ENCODE results near the gene CDH13. TPM values are rescaled to one million over a fixed set of nuclear protein-coding genes. Genes with fewer than 3 reads are reported as not detected.

The CDH13 gene
- total and polyA plus RNA-seq, 9 of the 15 experiments (the other 6 are each of a cell fraction or from before 2014, with no cell fraction given): 0.03 TPM; not detected in 8

- TF ChIP-seq REST (IDR thresholded peaks at IDR 0.05; ENCODE audit: borderline replicate concordance): no peak
- no peak for TF ChIP-seq REST (CRISPR knock-in tag; IDR thresholded peaks at IDR 0.05; ENCODE audit: low read depth)
- TF ChIP-seq BRD4 (IDR thresholded peaks at IDR 0.05): no peak
- TF ChIP-seq, protein P1, sequence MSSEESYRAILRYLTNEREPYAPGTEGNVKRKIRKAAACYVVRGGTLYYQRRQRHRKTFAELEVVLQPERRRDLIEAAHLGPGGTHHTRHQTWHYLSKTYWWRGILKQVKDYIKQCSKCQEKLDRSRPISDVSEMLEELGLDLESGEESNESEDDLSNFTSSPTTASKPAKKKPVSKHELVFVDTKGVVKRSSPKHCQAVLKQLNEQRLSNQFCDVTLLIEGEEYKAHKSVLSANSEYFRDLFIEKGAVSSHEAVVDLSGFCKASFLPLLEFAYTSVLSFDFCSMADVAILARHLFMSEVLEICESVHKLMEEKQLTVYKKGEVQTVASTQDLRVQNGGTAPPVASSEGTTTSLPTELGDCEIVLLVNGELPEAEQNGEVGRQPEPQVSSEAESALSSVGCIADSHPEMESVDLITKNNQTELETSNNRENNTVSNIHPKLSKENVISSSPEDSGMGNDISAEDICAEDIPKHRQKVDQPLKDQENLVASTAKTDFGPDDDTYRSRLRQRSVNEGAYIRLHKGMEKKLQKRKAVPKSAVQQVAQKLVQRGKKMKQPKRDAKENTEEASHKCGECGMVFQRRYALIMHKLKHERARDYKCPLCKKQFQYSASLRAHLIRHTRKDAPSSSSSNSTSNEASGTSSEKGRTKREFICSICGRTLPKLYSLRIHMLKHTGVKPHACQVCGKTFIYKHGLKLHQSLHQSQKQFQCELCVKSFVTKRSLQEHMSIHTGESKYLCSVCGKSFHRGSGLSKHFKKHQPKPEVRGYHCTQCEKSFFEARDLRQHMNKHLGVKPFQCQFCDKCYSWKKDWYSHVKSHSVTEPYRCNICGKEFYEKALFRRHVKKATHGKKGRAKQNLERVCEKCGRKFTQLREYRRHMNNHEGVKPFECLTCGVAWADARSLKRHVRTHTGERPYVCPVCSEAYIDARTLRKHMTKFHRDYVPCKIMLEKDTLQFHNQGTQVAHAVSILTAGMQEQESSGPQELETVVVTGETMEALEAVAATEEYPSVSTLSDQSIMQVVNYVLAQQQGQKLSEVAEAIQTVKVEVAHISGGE (CRISPR knock-in tag; IDR thresholded peaks at IDR 0.05): no peak
- no peak for TF ChIP-seq MYC (IDR thresholded peaks at IDR 0.05; ENCODE audit: low read depth, low read length)
- TF ChIP-seq MYC (CRISPR knock-in tag; IDR thresholded peaks at IDR 0.05; ENCODE audit: borderline replicate concordance, low read depth): no peak
- no peak for TF ChIP-seq ZNF561 (CRISPR knock-in tag; conservative IDR thresholded peaks at IDR 0.05)
- TF ChIP-seq E2F6 (IDR thresholded peaks at IDR 0.05; ENCODE audit: borderline replicate concordance in 1 of 2, extremely low read depth in 1 of 2, insufficient read depth in 1 of 2, insufficient read length in 1 of 2, low read depth in 1 of 2, low read length in 1 of 2, poor library complexity in 1 of 2, severe bottlenecking in 1 of 2): no peak
- TF ChIP-seq ZNF143 (CRISPR knock-in tag; IDR thresholded peaks at IDR 0.05): no peak
Observed at GRCh38 chr16:83130039-83130438, 503.3 kb downstream of the CDH13 start (continued).

All from K562 (cell line).